ENCODE results near the gene LRRC10.

The LRRC10 gene, protein sequence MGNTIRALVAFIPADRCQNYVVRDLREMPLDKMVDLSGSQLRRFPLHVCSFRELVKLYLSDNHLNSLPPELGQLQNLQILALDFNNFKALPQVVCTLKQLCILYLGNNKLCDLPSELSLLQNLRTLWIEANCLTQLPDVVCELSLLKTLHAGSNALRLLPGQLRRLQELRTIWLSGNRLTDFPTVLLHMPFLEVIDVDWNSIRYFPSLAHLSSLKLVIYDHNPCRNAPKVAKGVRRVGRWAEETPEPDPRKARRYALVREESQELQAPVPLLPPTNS

DNA sequence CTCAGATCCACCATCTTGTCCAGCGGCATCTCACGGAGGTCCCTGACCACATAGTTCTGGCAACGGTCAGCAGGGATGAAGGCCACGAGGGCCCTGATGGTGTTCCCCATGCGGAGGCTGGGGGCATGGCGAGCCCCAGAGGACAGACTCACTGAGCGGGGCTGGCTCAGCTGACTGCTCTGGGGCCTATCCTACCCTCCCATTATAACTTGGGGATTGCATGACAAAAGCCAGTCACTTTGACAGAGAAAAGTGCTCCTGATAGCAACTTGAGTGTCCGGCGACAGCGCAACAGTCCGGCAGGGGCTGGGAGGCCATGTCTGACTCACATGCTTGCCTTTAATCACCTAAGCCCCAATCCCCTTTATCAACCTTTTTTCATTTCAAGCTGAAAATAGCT, at the start of gene LRRC10:
Gene LRRC10, minus strand, starts transcription at position 179 of the 400 bp plus-strand sequence. Its CDS starts 69 bp downstream, at position 110.
- H3K4me3 ChIP-seq (ENCODE audit: low read length): no peak within 1 kb of the TSS
- no peak for DNase-seq (ENCODE audit: low read depth)
- TF ChIP-seq, protein P1, sequence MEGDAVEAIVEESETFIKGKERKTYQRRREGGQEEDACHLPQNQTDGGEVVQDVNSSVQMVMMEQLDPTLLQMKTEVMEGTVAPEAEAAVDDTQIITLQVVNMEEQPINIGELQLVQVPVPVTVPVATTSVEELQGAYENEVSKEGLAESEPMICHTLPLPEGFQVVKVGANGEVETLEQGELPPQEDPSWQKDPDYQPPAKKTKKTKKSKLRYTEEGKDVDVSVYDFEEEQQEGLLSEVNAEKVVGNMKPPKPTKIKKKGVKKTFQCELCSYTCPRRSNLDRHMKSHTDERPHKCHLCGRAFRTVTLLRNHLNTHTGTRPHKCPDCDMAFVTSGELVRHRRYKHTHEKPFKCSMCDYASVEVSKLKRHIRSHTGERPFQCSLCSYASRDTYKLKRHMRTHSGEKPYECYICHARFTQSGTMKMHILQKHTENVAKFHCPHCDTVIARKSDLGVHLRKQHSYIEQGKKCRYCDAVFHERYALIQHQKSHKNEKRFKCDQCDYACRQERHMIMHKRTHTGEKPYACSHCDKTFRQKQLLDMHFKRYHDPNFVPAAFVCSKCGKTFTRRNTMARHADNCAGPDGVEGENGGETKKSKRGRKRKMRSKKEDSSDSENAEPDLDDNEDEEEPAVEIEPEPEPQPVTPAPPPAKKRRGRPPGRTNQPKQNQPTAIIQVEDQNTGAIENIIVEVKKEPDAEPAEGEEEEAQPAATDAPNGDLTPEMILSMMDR (conservative IDR thresholded peaks at IDR 0.05; ENCODE audit: low read depth, low read length): no peak

DNA sequence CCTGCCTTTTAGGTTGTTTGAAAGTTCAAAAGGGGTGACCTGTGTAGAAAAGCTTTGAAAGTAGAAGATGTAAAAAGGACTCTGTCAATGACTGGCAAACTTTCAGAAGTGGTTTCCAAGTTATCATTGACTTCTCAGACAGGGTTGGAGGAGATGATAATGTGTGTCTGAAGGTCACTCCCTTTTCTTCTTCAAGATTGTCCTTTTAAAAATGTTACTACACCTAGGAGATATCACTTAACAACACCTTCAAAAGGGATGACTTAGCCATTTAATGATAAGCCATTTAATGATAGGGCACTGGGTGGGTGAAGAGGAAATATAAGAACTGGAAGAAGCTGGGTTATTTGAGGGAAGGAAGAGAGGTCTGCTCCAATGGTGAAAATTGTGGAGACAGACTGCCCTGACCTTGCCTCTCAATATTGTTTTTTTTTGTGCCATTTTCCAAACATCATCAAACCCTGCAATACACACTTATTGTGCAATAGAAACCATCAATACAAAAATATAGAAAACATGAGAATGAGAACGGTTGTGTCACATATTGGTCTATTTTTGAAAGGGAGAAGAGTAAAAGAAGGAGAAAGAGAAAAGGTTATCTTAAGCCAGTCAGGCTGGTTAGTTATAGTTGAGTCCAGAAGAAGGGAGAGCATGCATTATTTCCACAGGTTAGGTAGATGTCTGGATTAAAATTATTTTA, 49.6 kb upstream of the LRRC10 start:
- H3K4me3 ChIP-seq (ENCODE audit: low read length): no peak overlapping the region
- TF ChIP-seq, protein P1 (conservative IDR thresholded peaks at IDR 0.05; ENCODE audit: low read depth, low read length): no peak
- no peak for DNase-seq (ENCODE audit: low read depth)

DNA sequence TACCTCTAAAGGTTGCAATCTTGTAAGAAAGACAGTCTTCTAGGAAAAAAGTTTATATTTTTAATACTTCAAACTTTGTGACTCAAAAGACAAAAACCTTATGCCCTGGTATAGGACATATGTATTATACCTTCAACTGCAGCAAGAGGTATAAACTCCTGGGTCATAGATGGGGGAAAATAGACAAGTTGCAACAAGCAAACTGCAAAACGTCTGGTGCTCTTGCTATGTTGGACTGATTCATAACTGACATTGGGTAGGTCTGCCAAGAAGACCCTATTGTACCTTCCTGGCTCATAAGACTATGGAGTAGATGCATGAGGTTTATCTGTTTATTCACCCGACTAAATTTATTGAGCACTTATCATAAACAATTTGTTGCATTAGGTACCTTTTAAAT, 47.5 kb upstream of the LRRC10 start:
- no peak overlapping the region for H3K4me3 ChIP-seq (ENCODE audit: low read length)
- no peak for DNase-seq (ENCODE audit: low read depth)
- TF ChIP-seq, protein P1 (conservative IDR thresholded peaks at IDR 0.05; ENCODE audit: low read depth, low read length): no peak

DNA sequence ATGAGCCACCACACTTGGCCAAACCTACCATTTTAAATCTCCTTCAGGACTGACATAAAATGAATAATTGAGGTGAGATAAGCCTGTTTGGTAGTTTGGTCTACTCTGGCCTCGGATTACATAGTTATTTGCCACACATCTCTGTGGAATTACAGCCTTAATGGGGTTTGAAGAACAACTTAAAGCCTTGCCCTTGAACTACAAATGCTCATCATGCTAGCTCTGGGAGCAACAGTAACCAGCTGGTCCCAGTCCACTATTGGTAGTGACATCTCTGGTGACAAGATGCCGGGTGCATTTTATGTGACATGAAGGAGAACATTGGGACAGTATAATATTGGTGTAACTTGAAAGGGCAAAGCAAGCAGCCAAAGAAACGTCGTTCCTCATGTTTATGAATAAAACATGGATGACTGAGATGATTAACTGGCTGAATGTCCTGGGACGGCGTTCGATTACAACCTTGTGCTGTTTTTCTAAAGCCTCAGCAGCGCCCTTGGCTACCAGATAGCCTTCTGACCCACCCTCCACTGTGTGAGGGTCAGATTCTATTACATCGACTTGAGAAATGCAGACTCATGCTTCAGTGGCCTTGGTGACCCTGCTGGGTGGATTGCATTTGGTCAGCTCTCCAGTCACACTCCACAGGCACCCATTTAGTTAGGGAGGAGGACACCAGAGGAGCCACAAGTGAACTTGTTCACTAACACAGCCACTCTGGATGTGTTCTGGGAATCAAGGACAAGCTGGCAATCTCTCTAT, 46.9 kb upstream of the LRRC10 start:
- TF ChIP-seq, protein P1 (conservative IDR thresholded peaks at IDR 0.05; ENCODE audit: low read depth, low read length): no peak
- H3K4me3 ChIP-seq (ENCODE audit: low read length): no peak overlapping the region
- DNase-seq (ENCODE audit: low read depth): no peak

DNA sequence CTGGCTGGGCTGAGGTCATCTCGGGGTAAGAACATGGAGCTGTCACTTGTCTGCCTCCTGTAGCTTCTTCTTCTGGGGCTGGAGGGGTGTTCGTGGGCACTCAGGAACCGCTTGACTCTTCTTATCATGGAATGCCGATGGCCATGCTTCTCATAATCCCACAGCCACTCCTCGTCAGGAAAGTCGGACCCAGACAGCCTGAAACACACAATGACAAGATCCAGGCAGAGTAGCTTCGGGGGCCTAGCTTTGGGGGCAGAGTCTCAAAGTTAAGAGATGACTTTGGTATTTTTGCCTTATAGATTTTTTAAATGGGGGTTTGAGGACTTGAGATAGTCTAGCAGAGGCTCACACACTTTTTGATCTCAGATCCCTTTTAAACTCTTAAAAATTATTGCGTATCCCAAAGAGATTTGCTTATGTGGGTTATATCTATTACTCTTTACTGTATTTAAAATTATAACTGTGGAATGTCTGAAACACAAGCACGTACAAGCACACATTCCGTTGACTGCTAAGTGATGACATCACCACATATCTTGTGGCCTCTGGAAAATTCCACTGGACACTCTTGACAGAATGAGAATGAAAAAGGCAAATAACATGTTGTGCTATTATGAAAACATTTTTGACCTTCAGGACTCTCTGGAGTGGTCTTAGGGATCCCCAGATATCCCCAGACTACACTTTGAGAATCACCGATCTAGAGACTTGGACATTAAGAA, 45.1 kb upstream of the LRRC10 start:
- TF ChIP-seq, protein P1 (conservative IDR thresholded peaks at IDR 0.05; ENCODE audit: low read depth, low read length): no peak
- DNase-seq (ENCODE audit: low read depth): peak; percentile 84
- no peak overlapping the region for H3K4me3 ChIP-seq (ENCODE audit: low read length)

DNA sequence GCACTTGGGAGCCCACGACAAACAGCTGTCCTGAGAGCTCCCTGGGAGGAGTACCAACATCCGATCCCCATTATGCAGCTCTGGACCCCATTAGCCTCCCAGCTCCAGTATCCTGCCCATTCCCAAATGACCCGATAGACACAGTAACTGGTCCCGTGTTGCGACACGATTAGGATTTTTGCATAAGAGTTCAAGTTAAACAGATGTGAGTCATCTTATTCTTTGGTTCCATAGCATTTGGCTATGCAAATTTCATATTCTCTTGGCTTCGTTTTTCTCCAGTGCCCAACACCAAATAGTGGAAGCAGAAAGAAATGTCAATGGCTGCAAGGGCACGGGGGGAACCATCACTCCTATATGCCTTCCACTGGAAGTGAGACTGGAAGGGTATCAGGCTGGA, 43.0 kb upstream of the LRRC10 start:
- DNase-seq (ENCODE audit: low read depth): no peak
- TF ChIP-seq, protein P1 (conservative IDR thresholded peaks at IDR 0.05; ENCODE audit: low read depth, low read length): no peak

More for the DNA sequence above, 43.0 kb upstream of the LRRC10 start:
- no peak overlapping the region for H3K4me3 ChIP-seq (ENCODE audit: low read length)
